Measurements from ENCODE around the gene SH3GL1.

Gene SH3GL1

DNA sequence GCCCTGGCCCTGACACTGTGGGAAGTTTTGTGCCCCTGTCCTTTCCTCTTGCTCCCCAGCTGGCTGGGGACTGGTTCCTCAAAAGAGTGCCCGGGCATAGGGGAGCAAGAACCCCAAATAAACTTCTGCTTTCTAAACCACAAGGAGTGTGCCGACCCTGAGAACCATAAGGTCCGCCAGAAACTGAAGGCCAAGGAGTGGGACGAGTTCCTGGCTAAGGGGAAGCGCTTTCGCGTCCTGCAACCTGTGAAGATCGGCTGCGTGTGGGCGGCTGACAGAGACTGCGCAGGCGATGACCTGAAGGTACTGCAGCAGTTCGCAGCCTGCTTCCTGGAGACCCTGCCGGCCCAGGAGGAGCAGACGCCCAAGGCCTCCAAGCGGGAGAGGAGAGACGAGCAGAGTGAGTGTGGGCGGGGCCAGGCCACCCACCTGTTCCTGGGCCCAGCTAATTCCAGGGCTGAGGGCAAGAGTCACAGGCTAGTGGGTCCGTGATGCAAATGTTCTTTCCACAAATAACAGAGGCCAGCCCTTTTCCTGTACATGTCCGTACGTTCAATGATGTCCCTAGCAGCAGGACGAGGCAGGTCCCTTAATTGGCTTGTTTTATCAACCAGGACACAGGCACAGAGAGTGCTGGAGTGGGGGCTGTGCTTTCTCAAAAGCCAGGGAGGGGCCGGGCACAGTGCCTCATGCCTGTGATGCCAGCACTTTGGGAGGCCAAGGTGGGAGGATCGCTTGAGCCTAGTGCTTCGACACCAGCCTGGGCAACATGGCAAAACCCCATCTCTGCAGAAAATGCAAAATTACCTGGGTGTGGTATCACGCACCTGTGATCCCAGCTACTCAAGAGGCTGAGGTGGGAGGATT lies 31.7 kb upstream of the SH3GL1 start:
- DNase-seq (ENCODE audit: low read depth) = no peak

DNA sequence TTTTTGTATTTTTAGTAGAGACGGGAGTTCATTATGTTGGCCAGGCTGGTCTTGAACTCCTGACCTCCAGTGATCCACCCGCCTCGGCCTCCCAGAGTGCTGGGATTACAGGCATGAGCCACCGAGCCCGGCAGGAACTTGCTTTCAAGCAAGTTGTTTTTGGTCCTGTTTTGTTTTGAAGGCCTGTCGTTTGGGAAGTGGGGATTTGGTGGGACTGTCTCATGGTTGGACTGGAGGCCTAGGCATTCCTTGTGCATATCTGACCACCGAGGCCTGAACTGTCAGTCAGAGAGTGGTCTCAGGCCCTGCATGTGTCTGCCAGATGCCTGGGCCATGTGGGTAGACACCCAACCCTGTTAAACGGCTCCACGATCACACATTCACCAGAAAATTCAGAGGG lies 30.9 kb upstream of the SH3GL1 start:
- no peak for DNase-seq (ENCODE audit: low read depth)

- DNase-seq (ENCODE audit: low read depth) = no peak
Measured at GRCh38 chr19:4430760-4431159, 30.4 kb upstream of the SH3GL1 start.

DNA sequence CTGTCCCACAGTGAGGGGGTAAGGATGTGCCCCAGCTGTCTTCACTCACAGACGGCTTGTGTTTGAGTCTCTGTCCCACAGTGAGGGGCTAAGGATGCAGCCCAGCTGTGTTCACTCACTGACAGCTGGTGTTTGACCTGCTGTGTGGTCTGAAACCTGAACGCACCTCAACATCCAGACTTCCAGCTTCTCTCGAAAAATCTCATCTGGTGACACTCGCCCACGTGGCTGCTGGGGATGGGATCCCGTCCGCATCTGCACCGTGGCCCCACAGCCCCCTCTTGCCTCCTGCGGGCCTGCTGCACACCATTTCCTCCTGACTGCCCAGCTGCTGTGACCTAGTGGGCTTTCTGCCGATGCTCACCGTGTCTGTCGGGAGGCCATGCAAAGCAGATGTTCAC lies 29.4 kb upstream of the SH3GL1 start:
- DNase-seq (ENCODE audit: low read depth) = no peak

- DNase-seq (ENCODE audit: low read depth) = no peak
Measured at GRCh38 chr19:4429256-4429655, 28.9 kb upstream of the SH3GL1 start.

DNA sequence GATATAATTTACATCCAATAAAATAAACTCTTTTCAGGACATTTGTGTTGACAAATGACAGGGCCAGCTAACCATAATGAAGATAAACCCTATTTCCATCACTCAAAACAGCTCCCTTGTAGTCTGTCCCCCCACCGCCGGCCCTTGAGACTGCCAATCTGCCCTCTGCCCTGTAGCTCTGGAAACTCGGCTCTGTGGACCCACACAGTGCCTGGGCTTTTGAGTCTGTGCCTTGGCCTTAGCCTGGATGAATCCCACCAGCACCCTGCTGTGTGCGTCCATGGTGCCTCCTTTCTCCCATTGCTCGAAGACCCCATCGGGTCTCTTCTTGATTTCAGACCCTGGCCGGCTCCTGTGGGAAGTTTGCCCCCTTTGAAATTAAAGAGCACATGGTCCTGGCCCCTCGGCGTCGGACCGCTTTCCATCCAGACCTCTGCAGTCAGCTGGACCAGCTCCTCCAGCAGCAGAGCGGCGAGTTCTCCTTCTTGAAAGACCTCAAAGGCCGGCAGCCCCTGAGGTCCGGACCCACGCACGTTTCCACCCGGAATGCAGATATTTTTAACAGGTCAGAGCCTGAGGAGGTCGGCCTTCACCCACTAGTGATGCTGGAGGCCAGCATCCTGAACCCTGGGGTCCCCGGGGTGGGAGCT lies 28.1 kb upstream of the SH3GL1 start:
- no peak for DNase-seq (ENCODE audit: low read depth)

DNA sequence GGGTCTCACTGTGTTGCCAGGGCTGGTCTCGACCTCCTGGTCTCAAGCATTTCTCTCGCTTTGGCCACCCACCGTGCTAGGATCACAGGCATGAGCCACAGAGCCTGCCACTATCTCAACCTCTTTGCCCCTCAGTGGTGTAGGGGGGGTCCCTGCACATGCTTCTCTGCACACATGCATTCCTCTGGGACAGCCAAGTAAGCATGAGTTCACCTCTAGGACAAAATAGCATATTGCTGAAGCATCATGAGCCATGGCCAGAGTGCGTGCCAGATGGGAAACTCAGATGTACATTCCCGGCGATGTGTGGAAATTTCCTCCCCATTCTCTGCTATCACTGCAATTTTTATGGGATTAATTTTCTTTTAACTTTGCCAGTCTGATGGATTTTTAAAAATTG lies 25.2 kb upstream of the SH3GL1 start:
- no peak for DNase-seq (ENCODE audit: low read depth)

DNA sequence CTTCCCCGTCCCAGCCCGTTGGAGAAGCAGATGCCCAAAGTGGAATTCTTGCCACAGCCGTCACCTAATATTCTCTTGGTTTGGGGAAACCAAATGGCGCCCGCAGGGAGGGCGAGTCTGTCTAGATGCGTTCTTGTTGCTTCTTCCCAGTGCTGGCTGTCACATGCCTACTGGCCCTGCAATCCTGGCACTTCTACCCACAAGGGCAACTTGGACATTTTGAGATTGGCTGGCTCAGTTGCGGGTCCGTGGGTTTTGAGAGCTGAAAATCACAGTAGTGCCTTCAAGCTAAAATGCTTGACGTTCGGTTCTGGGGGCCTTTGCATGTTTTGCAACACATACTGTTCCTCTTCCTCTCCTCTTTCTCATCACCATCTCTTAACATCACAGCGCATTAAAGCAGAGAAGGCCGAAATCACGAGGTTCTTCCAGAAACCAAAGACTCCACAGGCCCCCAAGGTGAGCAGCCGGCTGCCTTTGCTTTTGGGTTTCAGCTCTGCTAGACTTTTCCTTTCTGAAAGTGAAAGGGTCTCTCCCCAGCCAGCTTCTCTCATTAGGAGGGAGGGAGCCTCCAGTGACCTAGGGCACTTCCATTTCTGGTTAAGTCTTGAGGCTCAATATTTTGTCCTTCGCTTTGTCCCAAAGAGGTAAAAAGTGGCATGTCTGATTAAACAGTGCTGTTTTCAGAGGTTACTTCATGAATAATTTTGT lies 23.2 kb upstream of the SH3GL1 start:
- no peak for DNase-seq (ENCODE audit: low read depth)

GRCh38 chr19:4416268-4416667 lies 15.9 kb upstream of the SH3GL1 start:
- no peak for DNase-seq (ENCODE audit: low read depth)

- no peak for DNase-seq (ENCODE audit: low read depth)
Measured at GRCh38 chr19:4415352-4415751, 15.0 kb upstream of the SH3GL1 start.

DNA sequence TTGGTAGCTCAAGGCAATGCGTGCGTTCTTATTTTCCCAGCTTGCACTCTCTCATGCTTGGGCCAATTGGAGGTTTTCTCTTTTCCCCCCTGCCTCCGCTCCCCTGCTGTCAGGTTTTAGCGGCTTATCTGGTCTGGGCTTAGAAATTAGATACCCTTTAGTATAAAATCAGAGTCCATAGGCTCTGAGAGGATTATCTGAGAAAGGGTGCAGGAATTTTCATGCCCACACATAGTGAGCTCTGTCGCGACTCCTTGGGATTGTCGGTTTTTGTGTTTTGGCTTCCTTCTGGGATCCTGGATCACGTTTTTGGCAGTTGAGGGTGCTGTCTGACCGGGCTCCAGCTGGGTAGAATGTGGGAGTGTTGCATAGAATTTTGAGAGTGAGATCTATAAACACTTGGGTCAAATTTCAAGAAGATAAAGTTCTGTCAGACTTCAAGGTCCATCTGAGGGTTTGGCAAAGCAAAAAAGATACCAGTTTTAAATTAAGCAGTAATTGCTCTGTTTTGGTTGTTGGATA lies 14.5 kb upstream of the SH3GL1 start:
- no peak for DNase-seq (ENCODE audit: low read depth)

DNA sequence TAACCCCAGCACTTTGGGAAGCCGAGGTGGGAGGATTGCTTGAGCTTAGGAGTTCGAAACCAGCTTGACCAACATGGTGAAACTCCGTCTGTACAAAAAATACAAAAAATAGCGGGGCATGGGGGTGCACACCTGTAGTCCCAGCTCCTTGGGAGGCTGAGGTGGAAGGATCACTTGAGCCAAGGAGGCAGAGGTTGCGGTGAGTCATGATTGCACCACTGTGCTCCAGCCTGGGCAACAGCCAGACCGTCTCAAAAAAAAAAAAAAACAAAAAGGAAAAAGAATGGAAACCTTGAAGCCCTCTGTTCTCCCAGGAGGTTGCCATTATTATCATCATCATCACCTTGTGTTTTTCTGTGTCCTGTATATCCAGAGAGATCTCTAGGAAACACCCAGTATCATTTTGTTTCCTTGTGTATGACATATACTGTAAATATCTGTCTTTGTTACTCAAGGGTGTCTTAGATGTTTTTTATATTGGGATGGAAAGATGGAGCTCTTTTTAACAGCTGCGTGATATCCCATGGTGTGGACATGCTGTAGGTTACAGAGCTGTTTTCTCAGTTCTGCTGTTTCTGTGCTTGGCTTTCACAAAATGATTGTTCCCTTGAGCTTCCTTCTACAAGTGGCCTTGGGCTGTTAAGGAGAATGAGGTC lies 13.9 kb upstream of the SH3GL1 start:
- no peak for DNase-seq (ENCODE audit: low read depth)

GRCh38 chr19:4413588-4413987 lies 13.2 kb upstream of the SH3GL1 start:
- DNase-seq (ENCODE audit: low read depth) = no peak

DNA sequence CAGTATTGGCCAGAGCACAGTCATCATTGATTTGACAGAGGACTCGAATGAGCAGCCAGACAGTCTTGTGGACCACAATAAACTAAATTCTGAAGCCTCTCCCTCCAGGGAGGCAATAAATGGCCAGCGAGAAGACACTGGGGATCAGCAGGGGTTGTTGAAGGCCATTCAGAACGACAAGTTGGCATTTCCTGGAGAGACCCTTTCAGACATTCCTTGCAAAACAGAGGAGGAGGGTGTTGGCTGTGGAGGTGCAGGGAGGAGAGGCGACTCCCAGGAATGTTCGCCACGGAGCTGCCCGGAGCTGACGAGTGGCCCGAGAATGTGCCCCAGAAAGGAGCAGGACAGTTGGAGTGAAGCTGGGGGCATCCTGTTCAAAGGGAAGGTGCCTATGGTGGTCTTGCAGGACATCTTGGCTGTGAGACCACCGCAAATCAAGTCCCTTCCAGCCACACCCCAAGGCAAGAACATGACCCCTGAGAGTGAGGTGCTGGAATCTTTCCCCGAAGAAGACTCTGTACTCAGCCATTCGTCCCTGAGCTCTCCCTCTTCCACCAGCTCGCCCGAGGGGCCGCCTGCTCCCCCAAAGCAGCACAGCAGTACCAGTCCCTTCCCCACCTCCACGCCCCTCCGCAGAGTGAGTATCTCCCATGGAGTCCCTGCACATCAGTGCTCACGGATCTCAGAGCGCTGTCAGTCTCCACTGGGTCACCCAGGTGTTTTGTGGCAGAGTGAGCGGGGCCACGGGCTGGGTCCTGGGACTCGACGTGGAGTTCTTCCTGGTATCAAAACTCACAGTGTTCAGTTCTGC lies 9.0 kb upstream of the SH3GL1 start:
- DNase-seq (ENCODE audit: low read depth) = no peak

- no peak for DNase-seq (ENCODE audit: low read depth)
Measured at GRCh38 chr19:4406626-4407025, 6.3 kb upstream of the SH3GL1 start.

GRCh38 chr19:4405977-4406376 lies 5.6 kb upstream of the SH3GL1 start:
- DNase-seq (ENCODE audit: low read depth) = no peak

GRCh38 chr19:4403005-4403761 lies 2.8 kb upstream of the SH3GL1 start:
- DNase-seq (ENCODE audit: low read depth) = no peak

DNA sequence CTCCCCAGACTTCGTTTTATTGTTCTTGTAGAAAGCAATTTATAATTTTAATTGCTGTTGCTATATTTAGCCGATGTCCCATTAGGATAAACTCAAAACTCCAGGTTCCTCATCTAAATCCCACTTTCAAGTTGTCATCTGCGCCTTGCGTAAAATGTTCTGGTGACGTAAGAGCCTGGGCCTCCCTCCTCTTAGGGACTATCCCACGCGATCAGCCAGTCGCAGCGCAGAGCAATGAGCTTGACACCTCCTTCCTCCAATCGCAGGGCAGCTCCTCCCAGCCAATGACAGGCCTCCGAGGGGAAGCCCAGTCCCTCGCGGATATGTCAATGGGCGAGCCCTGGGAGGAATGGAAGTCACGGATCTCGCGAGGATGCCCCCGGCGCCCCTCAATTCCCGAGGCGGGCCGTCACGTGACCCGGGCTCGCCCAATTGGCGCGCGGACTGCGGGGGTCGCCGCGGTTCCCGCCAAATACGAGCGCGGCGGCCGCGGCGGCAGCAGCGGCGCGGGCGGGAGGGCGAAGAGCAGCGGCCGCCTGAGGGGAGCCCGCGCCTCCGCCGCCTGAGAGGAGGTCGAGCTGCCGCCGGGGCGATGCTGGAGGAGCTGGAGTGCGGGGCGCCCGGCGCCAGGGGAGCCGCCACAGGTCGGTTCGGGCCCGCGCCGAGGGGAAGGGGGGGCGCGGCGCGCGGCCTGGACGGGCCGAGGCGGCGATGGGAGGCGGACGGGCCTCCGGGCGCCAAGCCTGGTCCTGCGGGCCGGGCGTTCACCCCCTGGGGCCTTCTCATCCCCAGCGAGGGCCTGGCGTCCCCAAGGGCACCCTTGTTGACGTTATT lies 2.0 kb upstream of the SH3GL1 start, which contains the start of gene CHAF1A:
Gene CHAF1A (plus strand): TSS at position 470 of the 834 bp plus-strand sequence. CDS start 123 bp downstream, at position 593.
- DNase-seq (ENCODE audit: low read depth) = peak; percentile 98

GRCh38 chr19:4401769-4402170 lies 1.4 kb upstream of the SH3GL1 start:
- no peak for DNase-seq (ENCODE audit: low read depth)

- no peak for DNase-seq (ENCODE audit: low read depth)
Measured at GRCh38 chr19:4399812-4400134, 574 bp downstream of the SH3GL1 start.

Measured in activated T-helper 1 cell treated with Interleukin-2 at 50 U/mL for 16 hours (primary cell).